Activated naive CD4-positive, alpha-beta T cell treated with anti-CD3 and anti-CD28 coated beads, Interleukin-2, amount 10 ng/mL, durations not matched to agents 5 hours and 36 hours (primary cell): Measurements from ENCODE around the gene POMGNT1. TPM values are rescaled to one million over a fixed set of nuclear protein-coding genes. Genes with fewer than 3 reads are reported as not detected.

ENCODE experiments used
- total RNA-seq, 2 experiments: library from RNA; stranded (reverse); gene quantifications; one replicate each; pipeline ENCODE4 v1.2.3, GENCODE V29; 2021

Gene POMGNT1
- total RNA-seq, result 10 to 100 TPM; 29.2 to 31.4 TPM

DNA sequence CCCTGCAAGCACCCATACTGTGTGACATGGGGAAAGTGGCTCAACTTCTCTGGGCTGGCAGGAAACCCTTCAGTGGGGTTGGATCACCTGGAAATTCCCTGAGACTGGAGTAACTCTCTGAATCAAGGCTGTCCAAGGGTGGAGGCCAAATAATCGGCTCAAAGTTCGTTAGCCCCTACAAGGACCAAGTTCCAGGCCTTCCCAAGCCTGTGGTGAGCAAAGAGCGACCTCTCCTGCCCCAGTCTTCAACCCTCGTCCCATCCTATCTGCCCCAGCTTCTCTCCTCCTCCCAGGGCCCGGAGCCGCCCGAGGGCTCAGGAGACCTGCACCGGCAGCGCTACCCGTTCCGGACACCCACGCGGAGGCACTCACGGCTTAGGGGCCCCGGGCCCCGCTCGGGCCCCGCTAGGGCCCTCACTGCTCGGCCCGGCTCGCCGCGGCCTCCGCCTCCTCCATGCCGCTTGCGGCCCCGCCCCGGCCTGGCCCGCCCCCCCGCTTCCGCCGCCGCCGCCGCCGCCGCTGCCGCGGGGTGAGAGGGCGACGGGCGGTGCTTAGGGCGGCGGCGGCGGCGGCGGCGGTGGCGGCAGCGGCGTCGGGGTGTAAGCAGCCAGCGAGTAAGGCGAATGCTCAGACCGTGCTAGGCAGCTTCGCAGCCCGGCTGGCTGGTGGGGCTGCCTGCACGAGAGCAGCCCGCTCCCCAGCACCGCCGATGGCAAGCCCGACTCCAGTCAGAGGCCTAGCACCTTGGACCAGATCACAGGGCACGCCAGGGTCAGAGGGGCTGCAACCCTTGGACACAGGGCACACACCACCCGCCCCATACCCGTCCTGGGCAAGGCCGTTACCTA is at the start of gene POMGNT1:
POMGNT1 (minus strand) TSS at position 471 of the 848 bp plus-strand sequence. CDS start 613 bp downstream, outside the sequence.

DNA sequence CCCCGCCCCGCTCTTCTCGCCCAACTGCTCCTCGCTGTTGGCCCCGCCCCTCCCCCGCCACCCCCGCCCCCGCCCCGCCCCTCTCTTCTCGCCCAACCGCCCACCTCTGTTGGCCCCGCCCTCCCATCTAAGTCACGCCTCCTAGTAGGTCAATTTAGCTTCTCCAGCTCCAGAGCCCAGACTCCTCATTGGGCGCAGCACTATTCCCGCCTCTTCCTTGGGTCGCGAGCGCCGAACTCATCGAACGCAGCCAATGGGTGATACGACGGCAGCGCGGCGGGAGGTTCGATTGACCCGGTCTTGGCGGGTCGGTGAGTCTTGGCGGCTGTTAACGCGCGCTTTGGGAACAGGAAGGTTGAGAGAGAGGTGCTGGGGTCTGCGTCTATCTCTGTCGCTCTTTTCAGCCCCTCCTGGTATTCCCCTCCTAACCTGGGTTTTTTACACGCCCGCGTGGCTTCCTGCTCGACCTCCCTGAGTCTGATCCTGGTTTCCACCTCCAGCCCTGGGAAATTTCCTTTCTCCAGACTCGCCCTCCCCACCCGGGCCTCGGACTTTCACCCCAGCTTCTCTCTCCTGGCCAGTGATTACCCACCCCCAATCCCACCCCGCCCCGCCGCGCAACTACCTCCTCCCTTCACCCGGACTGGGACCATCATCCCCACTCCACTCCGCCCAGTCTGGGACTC is 49.3 kb upstream of the POMGNT1 start, which contains the start of gene RAD54L:
RAD54L (plus strand) TSS at position 328 of the 686 bp plus-strand sequence. CDS start 643 bp downstream, outside the sequence.

DNA sequence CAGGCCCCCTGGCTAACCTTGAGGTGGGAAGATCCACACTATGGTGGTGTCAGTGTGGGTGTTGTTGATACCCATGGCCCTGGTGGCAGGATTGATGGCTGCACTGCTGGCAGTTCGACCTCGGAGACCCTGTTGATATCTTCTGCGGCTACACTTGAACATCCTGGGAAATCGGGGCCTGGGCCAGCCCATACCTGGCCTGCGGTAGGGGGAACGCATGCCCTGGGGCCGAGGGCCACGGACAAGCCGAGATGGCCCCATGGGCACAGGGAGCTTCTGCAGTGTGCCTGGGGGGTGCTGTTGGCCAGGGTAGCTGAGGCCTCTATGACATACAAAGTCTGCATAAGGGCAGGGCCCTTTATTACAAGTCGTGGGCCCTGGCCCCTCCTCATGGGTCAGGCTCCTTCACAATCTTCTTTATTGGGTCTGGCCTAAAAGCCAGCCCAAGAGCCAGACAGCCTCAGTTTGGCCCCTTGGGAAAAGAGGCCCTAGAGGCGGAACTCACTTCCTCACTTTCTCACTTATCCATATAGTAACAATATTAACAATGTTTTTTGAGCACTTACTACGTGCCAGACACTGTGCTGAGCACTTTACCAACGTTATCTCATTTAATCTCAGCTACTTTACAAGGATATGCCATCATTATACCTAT is 21.9 kb downstream of the POMGNT1 start, which contains the start of gene P3R3URF:
P3R3URF (minus strand) TSS at position 278 of the 655 bp plus-strand sequence; CDS start at position 261, 17 bp downstream.

DNA sequence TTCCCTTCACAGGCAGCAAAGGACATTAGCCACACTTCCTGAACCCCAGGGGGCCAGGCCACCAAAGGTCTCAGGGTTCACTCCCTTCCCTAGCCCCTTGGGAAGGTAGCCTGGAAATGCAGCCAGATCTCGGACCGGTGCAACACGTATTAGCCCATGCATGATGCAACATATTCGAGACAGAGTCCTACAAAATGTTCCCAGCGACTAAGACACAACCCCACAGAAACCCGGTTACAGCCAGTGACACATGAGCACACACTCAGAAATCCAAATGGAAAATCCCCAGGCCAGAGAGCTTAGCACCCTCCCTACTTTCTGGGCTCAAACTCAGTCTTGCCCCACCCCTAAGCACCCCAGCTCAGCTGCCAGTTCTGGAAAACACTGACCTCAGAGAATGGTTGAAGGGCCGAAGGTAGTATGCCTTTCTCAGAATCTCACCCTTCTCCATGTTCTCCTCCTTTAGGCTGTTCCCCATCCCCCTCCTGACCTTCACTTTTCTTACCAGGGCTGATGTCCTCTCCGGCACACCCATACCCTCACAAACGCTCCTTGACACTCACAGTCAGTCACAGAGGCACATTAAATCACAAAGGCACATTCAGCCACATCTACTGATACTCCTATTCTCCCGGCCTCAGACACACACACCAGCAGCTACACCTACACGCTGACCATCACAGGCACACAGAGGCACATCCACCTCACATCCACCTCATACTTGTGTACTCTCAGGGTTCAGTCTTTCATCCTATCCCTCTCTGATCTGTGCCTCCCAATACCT is 23.6 kb downstream of the POMGNT1 start, which contains the start of gene TSPAN1:
TSPAN1 (plus strand) TSS at position 640 of the 784 bp plus-strand sequence. CDS start 6,021 bp downstream, outside the sequence.

Other genes with a start within 250 kb of the POMGNT1 start
- gene PIK3R3, start 65.8 kb downstream of the POMGNT1 start, total RNA-seq, result 1 to 10 TPM; 1.9 to 2.0 TPM
- not detected for gene TSPAN1, start 23.3 kb downstream of the POMGNT1 start, total RNA-seq
- not detected for gene P3R3URF, start 21.9 kb downstream of the POMGNT1 start, total RNA-seq
- gene LURAP1, start 4.9 kb upstream of the POMGNT1 start, total RNA-seq, result under 1 TPM; 0.15 to 0.24 TPM
- gene RAD54L, start 49.3 kb upstream of the POMGNT1 start, total RNA-seq, result 10 to 100 TPM; 33.0 to 34.7 TPM
- gene LRRC41, start 105.2 kb upstream of the POMGNT1 start, total RNA-seq, result 10 to 100 TPM; 38.7 to 39.2 TPM
- 100 to 1,000 TPM; 260 to 268 TPM for gene UQCRH, start 105.3 kb upstream of the POMGNT1 start, total RNA-seq
- 10 to 100 TPM; 20.5 to 21.6 TPM for gene NSUN4, start 142.4 kb upstream of the POMGNT1 start, total RNA-seq
- gene FAAH, start 195.9 kb upstream of the POMGNT1 start, total RNA-seq, result 1 to 10 TPM; 3.5 to 6.2 TPM